HG02973 (cell line): Measurements from ENCODE around the gene THRB.
"Not testable (repeated sequence)": the region's sequence is repeated elsewhere in the genome, so short reads cannot be mapped to it uniquely, and the experiment has no call there.

Source experiments
- ATAC-seq: cut with Tn5 transposase; IDR thresholded peaks from one replicate; pipeline ENCODE4 v1.9.1; 2021; ENCODE audit warnings: moderate library complexity; ENCODE audit not compliant: unreplicated experiment

Gene THRB

DNA sequence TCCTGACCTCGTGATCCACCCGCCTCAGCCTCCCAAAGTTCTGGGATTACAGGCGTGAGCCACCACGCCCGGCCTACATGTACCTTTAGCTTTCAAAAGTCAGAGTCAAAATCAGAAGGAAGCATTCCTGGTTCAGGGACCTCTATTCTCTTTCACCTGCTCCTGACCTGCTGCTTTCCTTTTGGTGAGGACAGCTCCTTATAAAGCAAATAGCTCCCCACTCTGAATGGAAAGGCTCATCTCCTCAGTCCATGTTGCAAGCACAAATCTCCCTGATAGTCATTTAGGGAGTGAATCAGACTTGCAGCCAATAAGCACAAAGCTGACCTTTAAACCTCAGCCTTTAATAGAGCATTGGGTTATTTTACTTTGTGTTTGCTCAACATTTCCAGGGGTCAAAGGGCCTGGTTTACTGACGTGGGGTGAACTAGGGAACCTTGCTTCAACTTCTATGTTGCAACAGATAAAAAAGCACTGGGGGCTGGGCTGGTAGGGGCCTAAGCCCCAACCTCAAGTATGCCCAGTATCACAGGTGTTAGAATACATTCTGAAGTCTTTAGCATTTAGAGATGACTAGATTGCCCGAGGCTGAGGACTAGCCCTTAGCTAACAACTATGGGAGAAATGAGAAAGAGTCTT, 43.1 kb downstream of the THRB start:
- ATAC-seq, result no peak

DNA sequence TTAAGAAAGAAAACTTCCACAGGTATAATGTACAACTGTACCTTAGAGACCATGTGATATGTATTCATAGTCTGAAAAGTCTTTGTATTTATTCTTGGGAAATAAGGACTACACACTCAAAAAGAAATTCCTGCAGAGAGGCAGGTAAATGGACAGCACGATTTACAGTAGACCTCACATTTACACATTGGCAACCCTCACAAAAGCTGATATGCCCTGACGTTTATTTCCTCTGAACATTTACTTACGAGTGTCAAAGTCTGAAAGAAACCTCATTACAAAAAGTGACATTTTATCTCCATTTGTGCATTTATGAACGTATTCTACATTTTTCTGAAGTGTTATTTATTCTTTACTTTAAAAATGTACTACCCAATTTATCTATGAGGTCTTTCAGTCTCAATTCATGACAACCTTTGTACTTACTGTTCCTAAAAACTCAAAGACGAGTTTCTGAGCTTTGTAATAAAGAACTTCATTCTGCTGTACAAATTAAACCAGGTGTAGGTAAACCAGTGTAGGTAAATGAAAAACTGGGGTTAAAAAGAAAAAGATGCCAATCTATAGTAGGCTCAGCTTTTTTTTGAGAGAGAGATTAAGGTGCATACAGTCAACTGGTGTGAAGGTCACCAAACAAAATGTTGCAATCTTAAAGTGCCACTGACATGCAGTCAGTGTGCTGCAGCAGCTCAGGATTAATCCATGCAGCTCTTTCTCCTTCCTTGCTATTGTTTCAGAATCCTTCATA, 44.3 kb downstream of the THRB start:
- ATAC-seq, result no peak

DNA sequence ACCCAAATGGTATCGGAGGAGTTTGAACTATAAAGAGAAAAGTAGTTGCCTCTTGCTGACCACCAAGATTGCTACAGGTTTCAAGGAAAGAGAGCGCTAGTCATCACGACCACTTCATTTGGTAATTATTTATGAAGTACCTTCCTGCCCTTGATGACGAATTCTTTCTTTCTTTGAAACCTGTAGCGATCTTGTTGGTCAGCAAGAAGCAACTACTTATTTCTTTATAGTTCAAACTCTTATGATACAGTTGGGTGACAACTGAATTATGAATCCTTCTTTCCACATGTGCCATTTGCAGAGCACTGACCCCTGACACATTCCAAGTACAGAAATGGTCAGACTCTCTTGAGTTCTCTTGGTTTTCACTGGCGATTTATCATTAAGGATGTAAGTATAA, 46.8 kb downstream of the THRB start:
- ATAC-seq, result no peak

DNA sequence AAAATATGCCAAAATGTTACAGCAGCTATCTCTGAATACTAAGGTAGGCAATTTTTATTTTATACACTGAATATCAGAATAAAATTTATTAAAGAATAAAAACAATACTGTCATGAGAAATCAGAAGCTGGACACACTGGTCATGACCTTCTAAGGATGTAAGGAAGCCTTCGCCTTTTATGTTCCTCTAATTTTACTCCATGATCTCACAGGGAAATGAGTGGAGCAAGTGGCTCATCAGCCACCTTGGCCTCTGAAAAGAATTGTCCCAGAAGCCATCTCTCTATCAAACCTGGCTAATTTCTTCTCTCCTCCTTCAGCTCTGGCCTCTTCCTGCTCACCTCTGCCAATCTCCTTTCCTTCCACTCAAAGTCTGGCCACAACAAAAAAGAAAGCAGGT, 48.6 kb downstream of the THRB start:
- no peak for ATAC-seq

DNA sequence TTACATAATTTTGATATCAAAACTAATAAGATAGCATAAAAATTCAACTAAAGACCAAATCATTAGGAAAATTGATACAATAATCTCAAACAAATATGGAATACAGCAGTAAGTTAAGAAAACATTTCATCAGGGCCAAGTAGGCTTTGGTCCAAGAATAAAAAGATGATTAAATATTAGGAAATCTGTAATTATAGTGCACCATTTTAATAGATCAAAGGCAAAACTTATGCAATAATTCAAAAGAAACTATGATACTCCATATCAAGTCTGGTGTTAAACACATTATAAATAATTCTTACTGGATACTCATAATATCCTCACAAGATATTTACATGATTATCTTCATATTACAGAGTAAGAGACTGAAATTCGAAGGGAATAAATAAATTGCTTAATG, 51.2 kb downstream of the THRB start:
- ATAC-seq, result no peak

DNA sequence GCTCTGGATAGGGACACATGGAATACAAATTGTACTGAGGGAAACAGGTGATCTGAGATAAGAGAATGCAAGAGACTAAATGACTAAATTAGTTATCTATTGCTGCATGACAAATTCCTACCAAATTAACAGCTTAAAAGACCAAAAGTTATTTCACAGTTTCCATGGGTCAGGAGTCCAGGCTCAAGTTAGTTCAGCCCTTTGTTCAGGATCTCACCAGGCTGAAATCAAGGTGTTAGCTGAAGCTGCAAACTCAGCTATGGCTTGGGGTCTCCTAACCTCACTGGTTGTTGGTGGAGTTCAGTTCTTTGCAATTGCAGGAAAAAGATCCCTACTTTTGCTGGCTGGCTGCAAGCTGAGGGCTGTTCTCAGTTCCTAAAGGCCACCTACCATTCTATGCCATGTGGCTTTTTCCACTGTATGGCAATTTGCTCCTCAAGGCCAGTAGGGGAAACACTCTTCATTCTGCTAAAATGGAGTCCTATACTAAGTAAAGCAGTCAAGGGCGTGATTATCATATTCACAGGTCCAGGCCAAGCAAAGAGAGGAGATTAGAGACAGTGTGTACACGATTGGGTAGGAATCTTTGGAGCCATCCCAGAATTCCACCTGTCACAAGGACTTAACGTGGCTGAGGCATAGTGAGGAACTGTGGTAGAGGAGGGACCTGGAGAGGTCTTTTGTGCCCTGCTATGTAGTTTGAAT, 53.7 kb downstream of the THRB start:
- no peak for ATAC-seq

DNA sequence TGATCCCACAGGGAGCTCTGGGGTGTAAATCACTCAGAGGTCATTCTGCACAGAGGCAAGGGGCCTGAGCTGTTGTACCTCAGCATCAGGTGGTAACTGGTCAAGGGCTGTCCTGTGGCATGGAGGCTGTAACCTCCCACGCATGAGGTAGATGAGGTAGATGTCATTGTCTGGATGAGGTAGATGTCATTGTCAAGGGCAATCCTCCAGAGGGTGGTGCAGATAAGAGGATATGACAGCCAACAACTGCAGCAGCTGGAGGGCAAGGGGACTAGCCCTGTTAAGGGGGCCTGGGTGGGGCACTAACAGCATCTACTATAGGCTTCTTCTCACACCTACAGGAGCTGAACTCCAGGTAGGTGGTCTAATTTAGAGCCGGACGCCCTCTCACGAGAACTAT, 55.6 kb downstream of the THRB start:
- ATAC-seq, result no peak

DNA sequence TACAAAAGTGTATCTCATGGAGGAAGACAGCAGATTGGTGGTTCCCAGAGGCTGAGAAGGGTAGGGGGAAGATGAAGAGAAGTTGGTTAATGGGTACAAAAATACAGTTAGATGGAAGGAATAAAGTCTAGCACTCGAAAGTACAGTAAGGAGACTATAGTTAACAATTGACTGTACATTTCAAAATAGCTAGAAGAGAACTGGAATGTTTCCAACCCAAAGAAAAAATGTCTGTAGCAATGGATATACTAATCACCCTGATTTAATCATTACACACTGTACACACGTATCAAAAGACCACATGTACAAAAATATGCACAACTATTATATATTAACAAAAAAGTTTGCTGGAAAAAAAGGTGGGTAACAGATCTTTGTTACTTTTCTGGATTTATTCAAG, 57.3 kb downstream of the THRB start:
- ATAC-seq, result no peak

DNA sequence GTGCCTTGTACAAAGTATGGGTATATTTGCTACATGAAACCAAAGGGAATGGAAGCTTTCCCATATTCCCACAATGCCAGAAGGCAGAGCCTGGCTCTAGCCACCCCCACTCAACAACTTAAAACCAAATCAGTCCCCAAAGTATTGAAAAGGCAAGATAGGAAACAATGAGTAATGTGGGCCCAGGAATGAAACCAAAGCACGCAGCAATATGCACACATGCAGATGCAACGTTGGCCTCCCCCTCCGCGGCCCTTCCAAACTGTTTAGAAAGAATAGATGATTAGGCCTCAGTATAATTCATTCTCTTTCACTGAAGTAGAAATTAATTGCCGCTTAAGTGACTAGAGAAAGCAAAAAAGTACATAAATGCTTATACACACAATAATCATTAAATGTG, 59.1 kb downstream of the THRB start:
- no peak for ATAC-seq

DNA sequence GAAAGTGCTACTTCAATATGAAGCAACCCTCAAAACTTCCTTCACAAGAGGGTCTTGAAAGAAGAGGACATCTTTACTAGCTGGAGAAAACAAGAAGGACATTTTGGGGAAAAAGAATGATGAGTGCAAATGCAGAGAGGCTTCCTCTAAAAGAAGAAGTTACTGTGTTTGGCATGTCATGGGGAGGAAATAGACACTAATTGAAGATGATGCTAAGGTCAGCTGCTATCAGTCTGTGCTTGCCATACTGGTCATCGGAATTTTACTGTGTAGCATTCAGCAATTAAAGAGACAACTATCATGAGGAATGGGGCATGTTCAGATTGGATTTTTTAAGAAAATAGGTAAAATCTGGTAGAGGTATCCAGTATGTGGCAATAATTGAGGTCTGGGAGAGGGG, 60.0 kb downstream of the THRB start:
- ATAC-seq, result no peak

DNA sequence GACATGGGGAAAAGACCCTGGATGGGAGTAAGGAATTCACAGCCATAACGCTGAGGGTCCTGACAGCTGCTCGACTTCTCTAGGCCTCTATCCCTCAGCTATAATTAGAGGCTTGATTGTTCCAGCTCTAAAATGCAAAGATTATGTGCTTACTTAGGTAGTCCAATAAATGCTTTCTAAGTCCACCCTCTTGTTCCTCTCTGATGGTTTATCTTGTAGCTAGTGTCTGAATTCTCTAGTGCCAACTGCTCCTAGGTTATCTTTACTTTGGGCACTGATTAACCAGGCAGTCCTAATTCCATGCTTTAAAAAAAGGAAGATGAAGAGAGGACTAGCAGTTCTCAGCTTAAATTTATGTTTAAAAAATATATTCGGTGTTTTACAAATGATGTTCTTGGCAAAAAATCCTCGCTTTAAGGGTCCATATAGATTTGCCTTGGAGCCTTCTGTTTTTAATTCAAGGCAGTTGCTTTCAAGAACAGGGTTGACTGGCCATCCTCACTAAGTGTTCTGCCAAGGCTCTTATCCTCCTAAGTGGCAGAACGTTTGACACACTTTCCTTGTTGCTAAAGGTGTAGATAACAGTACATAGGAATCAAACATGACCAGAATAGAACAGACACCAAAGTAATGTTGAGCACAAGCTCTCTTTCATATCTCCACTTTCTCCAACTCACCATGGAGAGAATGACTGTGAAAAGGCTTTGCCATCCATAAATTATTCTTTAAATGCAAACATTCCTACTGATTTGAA, 60.6 kb downstream of the THRB start:
- ATAC-seq, result no peak

DNA sequence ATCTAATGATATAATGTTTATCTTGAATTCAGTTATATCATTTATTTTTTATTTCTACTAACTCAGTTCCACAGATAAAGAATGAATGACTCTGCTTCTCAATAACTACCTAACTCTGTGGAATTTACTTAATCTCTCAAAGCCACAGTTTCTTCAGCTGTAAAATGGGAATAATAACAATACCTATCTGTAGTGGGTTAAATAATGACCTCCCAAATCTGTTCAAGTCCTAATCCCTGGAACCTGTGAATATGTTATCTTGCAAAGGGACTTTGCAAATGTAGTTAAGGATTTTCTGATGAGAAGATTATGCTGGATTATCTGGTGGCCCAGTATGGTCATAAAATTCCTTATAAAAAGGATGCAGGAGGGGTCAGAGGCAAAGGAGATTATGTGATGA, 61.7 kb downstream of the THRB start:
- ATAC-seq, result no peak

DNA sequence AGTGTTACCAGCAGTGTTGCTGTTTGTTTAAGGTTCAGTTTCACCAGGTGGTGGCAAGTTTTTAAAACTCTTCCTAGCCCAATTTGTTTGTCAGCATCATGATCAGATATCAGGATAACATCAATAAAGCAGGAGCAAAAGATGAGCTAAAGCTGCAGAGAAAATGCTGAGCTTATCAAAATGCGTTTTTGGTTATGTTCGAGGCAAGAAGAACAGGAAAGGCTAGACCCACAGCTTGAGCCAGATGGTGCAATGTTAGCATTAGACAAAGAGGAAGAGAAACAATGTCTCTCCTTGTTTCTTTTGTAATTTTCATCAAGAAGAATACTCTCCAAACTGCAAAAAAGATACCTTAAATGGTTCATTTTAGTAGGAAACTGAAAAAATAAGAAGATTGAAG, 66.2 kb downstream of the THRB start:
- ATAC-seq, result no peak

DNA sequence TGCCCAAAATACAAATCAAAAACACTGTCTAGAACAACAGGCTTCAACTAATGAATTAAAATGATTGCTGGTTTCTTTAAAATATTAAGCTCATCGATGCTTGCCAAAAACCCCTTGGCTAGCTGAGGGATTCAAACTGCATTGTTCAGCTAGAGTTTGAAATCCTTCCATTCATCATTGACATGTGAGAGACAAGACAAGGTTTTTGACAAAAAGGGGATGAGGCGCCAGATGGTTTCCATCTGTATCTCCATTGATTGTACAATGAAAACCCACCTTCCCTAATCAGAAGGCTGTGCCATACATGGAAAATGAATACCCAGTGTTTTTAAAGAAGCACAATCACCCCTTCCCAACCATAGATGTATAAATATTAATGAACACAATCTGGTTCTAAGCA, 67.8 kb downstream of the THRB start:
- no peak for ATAC-seq

DNA sequence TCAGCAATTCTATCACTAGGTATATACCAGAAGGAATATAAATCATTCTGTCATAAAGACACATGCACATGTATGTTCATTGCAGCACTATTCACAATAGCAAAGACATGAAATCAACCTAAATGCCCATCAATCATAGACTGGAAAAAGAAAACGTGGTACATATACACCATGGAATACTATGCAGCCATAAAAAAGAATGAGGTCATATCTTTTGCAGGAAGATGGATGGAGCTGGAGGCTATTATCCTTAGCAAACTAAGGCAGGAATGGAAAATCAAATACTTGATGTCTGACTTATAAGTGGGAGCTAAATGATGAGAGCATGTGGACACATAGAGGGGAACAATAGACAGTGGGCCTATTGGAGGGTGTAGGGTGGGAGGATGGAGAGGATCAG, 73.8 kb downstream of the THRB start:
- ATAC-seq, result not testable (repeated sequence)

DNA sequence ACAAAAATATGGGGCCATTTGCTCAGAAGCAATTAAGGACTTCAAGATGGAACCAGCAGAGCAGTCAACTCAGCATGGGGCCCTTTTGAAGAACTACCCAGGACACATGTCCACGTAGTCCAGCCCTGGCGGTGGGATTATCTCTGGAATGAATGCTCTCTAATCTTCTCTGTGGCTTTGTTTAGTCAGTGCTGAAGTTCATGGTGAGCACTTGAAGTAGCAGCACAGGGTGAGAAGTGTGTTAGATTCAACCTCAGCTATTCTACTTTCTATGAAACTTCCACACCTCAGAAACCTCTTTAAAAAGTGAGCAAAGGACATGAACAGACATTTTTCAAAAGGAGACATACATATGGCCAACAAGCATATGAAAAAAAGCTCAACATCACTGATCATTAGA, 74.4 kb downstream of the THRB start:
- no peak for ATAC-seq

DNA sequence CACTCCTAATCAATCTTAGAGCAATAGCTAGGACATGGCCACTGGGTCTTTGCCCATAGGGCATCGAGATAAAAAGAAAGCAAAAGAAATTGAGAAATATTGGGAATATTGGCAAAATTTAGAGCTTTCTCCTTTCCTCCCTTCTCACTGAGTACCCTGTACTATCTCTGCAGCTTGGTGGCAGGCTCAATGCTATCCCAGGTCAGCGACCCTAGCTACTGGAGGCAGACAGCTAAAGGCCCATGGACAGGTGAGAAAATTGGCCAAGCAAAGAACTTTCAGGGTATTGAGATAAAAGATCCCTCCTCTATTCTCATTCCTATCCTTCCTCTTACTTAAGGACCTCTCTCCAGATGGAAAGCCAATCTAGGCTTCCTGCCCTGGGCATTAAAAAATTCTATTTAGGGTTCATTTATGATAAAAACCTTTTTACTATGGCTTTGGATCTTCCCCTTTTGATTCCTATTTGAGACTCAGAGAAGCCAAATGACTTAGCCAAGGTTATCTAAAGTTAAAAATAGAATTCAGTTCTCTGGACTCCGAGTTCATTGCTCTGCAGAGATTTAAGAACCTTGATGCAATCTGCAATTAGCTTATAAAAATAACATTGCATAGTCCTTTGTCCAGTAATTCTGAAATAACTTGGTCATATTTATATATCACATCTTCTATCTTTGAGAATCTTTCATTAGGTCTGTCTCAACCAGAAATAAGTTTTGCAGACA, 75.4 kb downstream of the THRB start:
- ATAC-seq, result no peak

DNA sequence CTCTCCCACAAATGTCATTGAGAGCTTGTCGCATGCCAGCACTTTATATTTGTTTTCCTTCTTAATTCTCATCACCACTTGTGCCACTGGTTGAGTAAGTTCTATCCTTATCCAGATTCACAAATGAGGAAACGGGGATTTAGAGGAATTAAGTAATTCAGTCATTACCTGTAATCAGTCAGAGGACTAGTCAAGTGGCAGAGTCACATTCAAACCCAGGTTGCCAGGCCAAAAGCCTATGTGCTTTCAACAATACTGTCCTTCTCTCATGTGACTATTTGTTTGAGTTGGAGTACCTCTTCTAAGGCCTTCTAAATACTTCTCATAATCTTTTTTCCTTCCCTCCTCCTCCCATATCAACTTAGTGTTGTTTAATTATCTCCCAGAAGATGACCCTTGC, 76.9 kb downstream of the THRB start:
- no peak for ATAC-seq

DNA sequence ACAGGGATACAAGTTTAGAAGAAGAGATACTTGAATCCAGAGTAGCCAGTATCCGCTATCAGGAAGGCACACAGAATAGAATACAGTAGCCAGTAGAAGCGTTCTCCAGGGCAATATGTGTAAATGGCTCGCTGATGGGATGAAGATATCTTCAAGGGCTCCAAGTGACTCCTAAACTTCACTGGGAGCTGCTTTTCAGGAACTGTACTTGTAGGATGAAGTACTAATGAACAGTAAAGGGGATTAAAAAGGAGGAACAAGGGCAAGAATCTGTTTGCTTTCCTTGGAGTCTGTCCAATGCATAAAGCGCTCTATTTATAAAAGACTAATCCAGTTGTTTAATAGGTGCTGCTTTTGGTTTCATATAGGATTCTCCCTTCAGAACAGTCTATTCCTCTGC, 78.4 kb downstream of the THRB start:
- no peak for ATAC-seq

DNA sequence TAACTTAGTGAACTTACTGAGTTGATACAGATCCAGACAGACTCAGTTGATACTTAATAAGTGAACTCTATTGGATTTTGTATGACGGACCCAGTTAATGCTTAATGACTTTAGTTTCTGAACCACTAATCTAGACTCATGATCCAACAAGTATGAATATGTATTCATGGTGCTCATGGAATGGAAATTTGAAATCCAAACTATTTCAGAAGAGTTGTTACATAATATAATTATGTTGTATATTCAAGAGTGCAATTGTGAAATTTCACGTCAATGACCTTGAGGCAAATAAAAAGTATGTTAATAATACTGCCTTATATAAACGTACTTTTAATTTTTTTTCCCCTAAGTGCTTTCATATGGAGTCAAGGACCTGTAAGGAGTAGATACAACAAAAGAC, 78.8 kb downstream of the THRB start:
- ATAC-seq, result no peak

DNA sequence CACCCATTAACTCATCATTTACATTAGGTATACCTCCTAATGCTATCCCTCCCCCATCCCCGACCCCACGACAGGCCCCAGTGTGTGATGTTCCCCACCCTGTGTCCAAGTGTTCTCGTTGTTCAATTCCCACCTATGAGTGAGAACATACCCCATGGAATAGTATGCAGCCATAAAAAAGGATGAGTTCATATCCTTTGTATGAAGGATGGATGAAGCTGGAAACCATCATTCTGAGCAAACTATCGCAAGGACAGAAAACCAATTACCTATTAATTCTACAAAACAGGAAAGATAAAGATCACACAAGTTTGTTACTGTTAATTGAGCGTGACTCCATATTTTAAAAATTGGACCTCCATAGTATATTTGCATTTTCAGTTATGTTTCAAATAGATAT, 81.0 kb downstream of the THRB start:
- not testable (repeated sequence) for ATAC-seq
